NCI-H1105 (cell line): ENCODE measurements around the gene ASTN1.

Source experiments
- DNase-seq: peaks from one replicate; lab custom pipeline; 2025; lab: John Stamatoyannopoulos, UW

Gene ASTN1

DNA sequence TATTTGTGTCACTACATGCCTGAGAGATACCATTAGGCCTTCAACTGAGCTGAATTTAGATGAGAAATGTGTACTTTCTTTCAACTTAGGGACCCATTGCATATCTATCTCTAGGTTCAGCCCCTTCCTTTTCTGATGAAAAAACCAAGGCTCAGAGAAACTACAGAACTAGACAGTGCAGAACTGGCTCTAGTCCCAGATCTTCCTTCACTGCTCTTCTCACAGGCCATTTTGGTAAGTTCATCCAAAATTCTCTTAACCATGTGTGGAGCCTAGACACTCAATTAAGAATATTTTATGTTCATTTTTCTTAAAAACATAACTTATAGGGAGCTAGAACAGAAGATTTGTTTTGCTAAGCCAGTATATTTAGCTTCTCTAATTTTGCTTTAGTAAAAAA, 128.9 kb downstream of the ASTN1 start:
- DNase-seq, result no peak

DNA sequence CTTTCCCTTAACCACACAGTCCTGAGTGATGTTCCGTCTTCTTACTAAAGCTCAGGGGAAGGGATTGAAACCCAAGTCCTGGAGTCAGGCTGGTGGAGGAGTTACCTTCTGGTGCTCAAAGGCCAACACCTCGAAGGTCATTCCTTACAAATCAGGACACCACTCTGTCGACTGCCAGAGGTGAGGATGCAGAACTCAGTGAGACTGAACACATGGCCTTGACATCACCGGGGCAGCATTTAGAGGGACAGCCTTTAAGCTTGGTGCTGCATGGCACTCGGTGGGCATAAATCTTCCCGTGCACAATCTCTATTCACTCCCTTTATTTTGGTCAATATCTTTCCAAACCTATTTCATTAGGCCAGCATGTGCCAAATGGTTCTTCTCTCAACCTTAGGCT, 130.9 kb downstream of the ASTN1 start:
- no peak for DNase-seq

DNA sequence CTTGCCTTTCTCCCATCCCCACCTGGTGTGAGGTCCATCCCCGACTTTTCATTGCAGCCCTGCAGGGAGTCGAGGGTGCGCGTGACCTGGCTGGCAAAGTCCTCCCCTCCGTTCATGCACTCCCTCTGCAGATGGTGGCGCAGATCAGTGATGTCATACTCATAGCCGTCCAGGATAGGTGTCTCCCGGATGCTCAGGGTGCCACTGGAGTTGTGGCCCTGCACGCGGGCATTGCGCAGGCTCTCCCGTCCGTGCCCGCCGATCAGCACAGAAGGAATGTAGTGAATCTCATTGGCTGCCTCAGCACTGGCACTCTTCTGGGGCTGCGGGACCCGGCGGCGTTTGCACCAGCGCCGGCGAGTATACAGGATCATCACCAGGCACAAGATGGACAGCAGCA, 132.1 kb downstream of the ASTN1 start:
- DNase-seq, result peak; percentile 88

DNA sequence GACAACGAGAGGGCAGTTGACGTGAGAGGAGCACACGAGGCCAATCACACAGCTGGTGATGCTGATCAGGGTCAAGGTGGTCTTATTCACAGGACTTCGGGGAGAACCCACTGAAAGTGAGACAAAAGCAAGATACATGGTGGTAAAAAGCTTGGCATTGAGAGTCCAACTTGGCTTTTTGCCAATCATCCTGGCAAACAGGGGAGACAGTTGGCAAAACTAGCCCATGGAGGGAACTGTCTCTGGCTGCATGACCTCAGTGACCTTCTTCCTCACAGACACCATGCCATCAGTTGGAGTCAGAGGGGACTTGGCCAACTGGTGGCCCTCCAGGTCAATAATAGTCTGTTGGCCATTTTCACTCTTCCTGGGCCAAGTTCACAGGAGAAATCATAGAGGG, 139.9 kb downstream of the ASTN1 start:
- no peak for DNase-seq

DNA sequence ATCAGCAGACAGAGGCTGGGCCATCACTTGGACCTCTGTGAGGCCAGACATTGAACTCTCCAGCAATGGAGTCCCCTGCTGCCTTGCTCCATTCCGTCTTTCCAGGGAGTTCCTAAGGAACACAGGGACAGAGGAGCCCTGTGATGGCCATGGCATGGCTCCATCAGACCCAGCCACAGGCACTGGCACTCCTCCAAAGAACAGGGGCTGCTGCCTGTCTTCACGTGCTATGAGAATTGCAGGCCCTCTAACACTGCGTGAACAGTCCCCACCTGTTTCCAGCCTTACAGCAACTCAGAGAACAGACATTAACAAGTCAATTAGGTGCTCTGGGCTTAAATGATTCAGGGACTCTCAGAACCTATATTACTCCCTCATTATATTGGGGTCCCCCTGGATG, 140.8 kb downstream of the ASTN1 start:
- DNase-seq, result peak; percentile 41

DNA sequence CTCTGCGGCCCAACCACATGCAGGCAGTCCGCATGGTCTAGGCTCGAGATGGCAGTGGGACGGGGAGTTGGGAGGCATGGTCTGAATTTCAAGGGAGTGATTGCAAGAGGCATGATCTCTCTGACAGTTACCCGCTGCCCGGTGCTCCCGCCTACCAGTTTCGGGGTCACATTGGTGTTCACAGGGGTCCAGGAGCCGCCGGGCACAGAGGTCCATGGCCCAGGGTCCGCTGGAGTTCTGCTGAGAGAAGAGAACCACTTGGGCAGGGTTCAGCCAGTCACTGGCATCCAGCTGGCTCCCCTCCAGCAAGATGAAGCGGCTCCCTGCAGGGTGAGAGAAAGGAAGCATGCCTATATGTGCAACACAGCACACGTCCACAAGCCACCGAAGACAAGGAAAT, 141.3 kb downstream of the ASTN1 start:
- no peak for DNase-seq

DNA sequence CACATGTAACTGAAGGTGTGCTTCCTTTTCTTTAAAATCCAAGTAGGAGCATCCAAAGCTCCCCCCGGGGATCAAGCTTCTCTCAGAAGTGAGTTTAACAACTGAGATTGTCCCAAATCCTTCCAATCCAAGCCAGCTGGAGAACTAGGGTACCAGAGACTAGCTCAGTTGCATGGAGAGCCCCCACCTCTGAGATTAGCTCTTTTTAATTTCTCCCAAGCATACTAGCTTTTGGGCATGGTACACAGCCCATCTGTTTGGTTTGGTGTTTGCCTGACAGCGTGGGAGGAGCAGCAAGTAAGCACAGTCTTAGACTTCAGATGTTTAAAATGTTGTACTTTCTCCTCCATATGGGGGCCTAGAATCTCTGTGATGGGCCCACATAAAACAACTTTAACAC, 142.8 kb downstream of the ASTN1 start:
- DNase-seq, result no peak

DNA sequence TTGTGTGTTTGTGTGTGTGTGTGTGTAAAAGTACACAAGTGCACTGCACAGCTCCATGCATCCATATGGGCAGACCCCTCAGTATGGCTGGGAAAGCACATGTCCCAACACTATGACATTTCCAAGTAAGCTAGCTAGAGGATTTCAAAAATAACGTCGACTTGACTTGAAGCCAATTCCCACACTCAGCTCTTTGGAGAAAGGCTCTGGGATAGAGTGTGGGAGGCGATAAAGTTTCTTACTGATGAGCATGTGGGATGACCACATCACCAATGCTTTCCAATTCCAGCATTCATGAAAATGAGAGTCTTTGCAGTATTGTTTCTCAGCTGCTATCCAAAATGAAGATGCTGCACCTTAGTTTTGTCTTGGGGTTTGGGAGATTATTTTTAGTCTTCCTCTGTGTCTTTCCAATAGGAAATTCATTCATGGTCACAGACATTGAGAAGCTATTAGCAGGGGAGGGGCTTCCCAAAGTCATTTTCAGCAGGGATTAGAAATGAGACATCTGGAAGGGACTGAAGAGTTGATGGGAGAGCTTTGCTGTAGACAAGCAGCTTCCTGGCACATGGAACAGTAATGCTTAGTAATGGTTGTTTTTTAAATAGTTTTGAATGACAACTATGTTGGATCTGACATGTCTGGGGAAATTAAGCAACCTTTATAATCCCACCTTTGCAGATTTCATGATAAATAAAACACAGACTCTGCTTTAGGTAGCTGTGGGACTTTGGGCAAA, 143.5 kb downstream of the ASTN1 start:
- no peak for DNase-seq

DNA sequence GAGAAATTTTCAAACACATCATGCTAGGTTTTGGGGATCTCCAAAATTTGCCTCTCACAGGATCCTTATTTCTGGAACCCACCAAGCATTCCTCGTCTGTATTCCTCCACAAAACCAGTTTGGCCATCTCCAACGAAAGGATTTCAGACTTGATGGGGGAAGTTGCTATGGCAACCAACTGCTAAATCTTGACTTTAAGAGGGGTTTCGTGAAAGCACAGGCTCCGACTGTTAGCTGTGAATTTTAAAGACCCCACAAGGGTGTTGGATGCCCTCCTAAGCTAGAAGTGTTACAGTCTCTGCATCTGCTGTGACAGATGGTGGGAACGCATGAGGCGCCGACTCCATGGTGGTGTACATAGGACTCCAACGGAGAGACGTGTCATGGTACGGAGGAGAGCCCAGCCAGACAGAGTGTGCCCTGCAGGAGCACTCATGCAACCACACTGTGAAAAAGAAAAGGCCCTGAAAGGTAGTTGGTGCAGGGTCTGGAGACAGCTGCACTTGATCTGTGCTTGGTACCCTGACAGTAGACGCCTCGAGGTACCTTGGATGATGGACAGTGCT, 147.1 kb downstream of the ASTN1 start:
- no peak for DNase-seq

DNA sequence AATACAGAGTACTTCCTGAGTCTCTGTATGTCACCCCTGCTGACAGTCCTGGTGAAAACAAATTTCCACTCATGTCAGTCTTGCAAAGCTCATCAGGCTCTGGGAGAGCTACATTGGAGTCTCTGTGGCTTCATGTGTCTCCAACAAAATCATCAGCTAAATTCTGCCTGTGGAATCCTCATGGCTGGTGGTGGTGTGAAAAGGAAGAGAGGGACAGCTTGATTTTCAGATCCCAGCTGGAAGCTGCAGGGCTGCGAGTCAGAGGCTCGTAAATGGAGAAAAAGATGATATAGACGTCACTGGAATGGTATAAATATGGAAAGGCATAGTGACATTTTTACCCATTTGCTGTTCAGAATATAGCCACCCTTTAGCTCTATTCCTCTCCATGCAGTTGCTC, 150.2 kb downstream of the ASTN1 start:
- no peak for DNase-seq

DNA sequence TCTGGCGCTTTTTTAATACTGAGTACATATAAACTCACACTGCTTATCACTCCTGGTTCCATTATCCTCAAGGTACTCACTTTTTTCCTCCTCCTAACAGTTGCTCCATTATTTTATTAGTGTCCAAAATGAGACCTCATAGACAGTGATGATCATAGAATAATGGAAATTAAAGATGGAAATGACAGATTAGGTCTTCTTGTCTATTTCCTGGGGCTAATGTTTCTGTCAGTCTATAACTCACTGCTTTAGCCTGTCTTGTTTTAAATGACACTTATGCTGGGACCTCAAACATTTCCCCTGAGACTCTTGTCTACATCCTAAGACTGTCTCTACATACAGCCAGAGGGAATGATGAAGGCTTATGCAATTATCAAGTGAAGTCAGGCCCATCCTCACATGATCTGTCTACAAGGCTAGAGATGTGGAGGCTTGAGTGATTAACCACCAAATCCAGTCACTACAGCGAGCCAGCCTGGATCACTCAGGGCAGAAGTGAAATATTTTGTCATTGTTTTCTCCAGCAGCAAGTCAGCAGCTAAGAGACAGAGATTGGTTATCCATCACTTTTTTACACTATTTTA, 152.1 kb downstream of the ASTN1 start:
- DNase-seq, result no peak

DNA sequence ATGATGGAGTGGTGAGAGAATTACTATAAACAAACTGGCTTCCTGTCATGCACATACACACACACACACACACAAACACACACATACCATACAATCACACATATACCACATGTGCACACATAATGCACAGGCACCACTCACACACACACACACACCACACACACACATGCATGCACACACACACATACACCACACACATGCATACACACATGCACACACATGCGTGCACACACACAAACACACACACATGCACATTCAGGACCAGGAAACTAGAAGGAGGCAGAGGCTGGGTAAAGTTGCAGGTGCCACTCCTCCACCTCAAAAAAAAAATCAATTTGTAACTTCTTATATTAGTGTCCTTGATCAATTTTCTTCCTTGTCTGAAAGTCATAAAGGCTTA, 153.0 kb downstream of the ASTN1 start:
- no peak for DNase-seq

DNA sequence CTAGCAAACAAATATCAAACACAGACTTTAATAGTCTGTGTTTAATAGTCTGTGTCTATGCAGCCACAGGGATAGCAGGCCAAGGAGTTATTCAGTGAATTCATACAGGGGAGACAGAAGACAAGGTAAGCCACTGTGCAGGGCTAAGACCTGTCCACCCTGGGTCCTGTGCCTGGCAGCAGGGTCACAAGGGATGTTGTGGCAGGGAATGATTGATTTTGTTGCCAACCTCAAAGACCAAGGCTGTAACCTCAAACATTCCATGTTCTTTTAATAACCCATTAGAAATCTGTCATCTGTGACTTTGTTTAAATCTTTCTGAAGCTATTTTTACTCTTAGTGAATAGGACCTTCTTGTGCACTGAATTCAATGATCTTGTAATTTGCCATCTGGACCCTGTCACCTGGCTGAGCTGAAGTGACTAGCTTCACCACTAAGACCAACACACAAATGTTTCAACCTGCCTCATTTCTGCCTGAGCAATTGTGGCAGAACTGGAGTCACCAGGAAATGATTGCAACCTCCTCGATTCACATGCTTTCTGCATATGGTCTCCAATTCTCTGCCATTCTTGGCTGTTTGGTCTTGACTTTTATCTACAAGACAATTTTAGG, 154.2 kb downstream of the ASTN1 start:
- DNase-seq, result no peak

DNA sequence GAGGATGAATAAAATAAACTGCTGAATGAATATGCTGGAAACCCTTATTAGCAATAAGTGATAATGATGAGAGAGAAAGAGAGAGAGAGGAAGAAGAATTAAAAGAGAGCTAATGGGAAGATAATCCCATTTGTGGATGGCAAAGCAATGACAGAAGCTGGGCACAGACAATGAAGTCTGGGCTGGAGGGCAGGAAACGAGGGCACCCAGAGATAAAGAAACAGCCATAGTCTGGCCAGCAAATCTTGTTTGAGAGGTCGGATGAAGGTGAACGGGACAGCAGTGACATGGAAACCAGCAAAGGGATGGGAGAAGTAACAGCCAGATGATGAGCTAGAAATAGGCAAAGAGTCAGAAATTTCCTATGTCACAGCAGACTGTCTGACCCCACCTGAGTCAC, 155.9 kb downstream of the ASTN1 start:
- no peak for DNase-seq

DNA sequence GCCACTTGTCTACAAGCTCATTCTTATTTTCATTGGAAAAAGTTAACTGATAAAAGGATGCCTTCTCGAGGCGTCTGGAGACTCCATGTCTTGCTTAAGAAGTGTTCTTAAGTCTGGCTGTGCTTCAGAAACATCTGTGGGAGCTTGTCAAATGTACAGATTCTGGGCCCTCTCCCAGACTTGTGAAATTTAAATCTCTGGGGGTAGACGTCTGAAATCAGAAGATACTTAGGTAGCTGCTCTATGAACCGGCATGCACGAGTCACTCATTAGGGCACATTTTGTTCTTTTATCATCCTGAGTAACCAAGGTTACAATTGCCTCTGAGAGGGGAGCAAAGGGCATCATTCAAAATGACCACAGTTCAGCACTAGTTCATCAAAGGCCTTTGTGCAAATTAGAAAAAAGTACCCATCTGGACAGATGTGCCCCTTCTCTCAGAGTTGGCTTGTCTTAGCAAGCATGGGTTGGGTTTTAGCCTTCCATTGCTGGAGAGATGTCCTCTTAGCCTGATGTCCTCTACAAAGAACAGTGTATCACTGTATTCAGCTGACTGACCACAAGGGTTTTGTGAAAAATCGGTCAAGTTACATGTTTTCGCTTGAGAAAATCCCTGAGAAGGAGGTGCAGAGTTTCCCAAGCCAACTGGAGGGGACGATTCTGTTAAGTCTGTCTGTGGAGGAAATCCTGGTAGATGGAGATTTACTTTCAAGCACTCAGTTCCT, 156.9 kb downstream of the ASTN1 start:
- DNase-seq, result no peak

DNA sequence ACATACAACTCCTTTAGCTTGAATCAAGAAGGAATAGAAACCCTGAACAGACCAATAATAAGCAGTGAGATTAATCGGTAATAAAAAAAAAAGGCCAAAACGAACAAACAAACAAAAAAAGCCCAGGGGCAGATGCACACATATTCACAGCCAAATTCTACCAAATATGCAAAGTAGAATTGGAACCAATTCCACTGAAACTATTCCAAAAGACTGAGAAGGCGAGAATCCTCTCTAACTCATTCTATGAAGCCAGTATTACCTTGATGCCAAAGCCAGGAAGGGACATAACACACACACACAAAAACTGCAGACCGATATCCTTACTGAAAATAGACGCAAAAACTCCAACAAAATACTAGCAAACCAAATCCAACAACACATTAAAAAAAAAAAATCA, 161.6 kb downstream of the ASTN1 start:
- DNase-seq, result no peak

DNA sequence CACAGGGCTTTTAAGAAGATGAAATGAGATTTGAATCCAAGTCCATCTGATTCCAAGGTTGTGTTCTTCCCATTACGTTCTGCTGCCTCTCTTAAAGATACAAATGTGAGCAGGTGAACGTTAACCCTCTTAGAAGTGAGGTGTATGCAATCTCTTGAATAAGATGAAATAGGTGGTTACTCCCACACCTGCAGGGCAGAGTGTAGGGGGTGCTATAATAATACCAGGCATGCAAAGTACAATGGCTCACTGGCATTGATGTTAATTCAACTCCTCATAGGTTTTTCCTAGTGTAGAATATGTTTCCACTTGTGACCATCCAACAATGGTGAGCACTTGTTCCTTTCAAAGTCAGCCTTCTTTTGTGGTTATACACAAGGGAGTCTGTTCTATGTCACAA, 163.0 kb downstream of the ASTN1 start:
- DNase-seq, result no peak

DNA sequence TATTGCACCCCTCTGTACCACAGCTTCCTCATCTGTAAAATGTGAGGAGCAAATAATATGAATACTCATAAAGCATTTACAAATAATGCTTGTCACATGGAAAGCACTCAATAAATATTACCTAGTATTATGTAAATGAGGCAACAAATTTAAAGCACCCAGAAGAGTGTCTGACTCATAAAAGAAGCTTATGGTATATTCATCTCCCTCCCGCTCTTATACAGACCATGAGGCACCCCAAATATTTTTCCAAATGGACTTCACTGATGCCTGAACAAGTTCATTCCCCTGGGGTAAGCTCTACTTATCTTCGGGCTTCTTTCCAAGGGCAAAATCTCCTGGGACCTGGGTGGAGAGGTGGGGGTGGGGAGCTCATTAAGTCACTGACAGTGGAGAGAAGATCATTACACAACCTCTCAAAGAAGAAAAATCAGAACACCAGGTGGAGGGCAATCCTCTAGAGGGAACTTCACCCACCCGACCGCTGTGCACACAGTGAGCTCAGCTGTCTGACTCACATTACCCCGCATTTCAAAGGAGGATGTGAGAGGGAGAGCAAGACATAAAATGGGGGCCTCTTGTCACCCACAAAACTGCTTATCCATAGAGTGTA, 166.2 kb downstream of the ASTN1 start:
- peak; percentile 67 for DNase-seq

DNA sequence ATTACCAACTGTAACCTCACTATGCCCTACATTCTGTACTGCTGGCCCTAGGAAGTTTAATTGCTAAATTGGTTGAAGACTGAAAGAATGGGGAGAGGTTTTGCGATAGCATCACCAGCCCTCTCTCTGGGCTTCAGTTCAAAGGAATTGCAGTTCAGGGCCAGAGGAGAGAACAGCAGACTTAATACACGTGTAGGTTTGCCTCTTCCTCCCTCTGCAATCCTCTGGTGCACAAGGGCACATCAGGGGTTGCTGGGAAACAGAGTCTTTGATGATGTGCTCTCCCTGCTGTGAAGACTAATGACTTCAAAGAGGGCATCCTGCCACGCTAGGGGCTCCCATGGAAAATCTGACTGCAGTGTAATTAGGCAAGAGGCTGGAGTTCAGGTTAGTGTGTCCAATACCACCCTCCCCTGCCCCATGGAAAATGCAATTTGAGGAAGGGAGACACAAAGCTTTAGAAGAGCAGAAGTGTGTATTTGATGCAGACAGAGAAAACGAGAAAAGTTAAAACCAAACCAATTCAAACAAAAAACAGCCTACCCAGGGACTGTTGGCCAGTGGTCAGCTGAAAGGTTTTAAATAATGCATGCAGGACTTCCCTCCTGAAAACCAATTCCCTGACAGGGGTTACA, 167.9 kb downstream of the ASTN1 start:
- DNase-seq, result no peak

DNA sequence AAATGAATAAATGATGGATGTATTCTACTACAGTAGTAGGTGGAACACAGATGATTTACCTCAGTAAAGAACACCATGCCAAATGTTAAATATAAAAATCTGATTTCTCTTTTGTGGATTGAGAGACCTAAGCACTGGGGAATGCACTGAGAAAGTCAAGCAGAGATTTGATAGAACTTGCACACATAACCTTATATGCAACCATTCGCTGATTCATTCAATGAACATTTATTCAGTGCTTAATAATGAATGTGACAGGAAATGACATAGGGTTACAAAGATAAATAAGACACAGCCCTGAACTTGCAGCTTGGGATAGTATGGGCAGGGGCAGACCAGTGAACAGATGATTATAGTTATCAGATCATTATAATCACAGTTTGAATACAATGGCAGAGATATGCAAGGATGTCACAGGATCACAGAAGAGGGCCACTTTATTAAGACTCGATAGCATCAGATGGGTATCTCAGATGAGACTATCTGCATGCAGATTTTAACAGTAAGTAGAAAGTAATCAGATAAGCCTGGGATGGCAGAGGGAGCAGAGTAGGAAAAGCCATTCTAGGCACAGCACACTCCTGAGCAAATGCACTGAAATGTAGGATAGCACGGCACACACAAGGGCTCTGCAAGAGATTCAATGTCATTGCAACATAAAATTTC, 169.4 kb downstream of the ASTN1 start:
- no peak for DNase-seq

DNA sequence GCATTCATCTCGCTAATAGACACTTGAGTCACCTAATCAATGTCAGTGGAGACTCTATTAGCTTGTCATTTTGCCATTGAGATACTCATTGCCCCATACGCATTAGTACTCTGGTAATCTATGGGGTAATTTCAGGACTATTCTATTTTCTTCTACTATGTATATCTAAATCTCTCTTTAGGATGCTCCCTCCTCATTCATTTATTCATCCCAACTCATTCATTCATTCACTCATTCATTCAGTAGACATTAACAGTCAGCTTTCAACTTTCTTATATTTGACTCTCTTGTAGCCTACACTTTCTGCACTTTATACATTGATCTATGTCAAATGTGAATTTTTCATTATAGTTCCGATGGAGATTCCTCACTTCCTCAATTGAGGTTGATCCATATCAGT, 170.9 kb downstream of the ASTN1 start:
- DNase-seq, result no peak
